DOHH2 (cell line): Measurements from ENCODE around the gene MTA2.

Source experiments
- H3F3A ChIP-seq: fragments of 200-600 bp; sonication (generic), shearing (Covaris generic); 2 replicates; pipeline ENCODE4 v1.6.0; 2016; ENCODE audit warnings: antibody characterized with exemption, mild to moderate bottlenecking; ENCODE audit not compliant: control insufficient read depth, insufficient read depth
- H3K27ac ChIP-seq: fragments of 200-600 bp; sonication (generic); 2 replicates; pipeline ENCODE4 v1.5.1; 2014; ENCODE audit warnings: low read depth, mild to moderate bottlenecking, low read length, moderate library complexity
- H3K27me3 ChIP-seq: fragments of 200-600 bp; sonication (generic); 2 replicates; pipeline ENCODE4 v1.6.1; 2014; ENCODE audit warnings: mild to moderate bottlenecking, low read length, mixed read lengths; ENCODE audit not compliant: control insufficient read depth
- H3K36me3 ChIP-seq: fragments of 200-600 bp; sonication (generic); 2 replicates; pipeline ENCODE4 v1.6.1; 2014; ENCODE audit warnings: mild to moderate bottlenecking, low read length, moderate library complexity, mixed read lengths; ENCODE audit not compliant: control insufficient read depth
- H3K4me1 ChIP-seq: fragments of 200-600 bp; sonication (generic); 2 replicates; pipeline ENCODE4 v1.6.1; 2014; ENCODE audit warnings: mild to moderate bottlenecking, low read length, mixed read lengths; ENCODE audit not compliant: control insufficient read depth
- H3K4me2 ChIP-seq: fragments of 200-600 bp; sonication (generic); 2 replicates; pipeline ENCODE4 v1.6.0; 2014; ENCODE audit warnings: mild to moderate bottlenecking, low read length, moderate library complexity
- H3K4me3 ChIP-seq: fragments of 200-600 bp; sonication (generic); 2 replicates; pipeline ENCODE4 v1.5.1; 2014; ENCODE audit warnings: mild to moderate bottlenecking, low read length, mixed read lengths
- H3K79me2 ChIP-seq: fragments of 200-600 bp; sonication (generic); 2 replicates; pipeline ENCODE4 v1.6.1; 2014; ENCODE audit warnings: mild to moderate bottlenecking, low read length, mixed read lengths; ENCODE audit not compliant: control insufficient read depth
- H3K9me2 ChIP-seq: fragments of 200-600 bp; sonication (generic); replicated peaks from 2 replicates; pipeline ENCODE4 v1.6.1; 2014; ENCODE audit warnings: mild to moderate bottlenecking, low read length, mixed read lengths; ENCODE audit not compliant: control insufficient read depth
- H3K9me3 ChIP-seq: fragments of 200-600 bp; sonication (generic); 2 replicates; pipeline ENCODE4 v1.6.1; 2014; ENCODE audit warnings: antibody characterized with exemption, low read length, mixed read lengths; ENCODE audit not compliant: control insufficient read depth, insufficient read depth
- H4K20me1 ChIP-seq: fragments of 200-600 bp; sonication (generic); 2 replicates; pipeline ENCODE4 v1.6.0; 2014; ENCODE audit warnings: low read depth, mild to moderate bottlenecking, antibody characterized with exemption, low read length, moderate library complexity; ENCODE audit not compliant: control insufficient read depth, insufficient read depth
- CTCF ChIP-seq: fragments of 200-600 bp; sonication (generic); IDR thresholded peaks from one replicate; pipeline ENCODE4 v1.5.1; 2014; ENCODE audit warnings: antibody characterized with exemption, mild to moderate bottlenecking, low read depth, low read length; ENCODE audit not compliant: poor library complexity, severe bottlenecking
- EZH2phosphoT487 ChIP-seq: fragments of 200-600 bp; sonication (generic); IDR thresholded peaks from 2 replicates; pipeline ENCODE4 v1.6.1; 2017; ENCODE audit warnings: borderline replicate concordance, mild to moderate bottlenecking, antibody characterized with exemption, low read length, moderate library complexity, mixed read lengths

Gene MTA2

GRCh38 chr11:62602141-62603071 is 741 bp upstream of the MTA2 start:
- 0 out of 2 replicates have a peak, but pooled peaks cover 6% of the 10 kb centered on the region for H3F3A ChIP-seq
- TF ChIP-seq EZH2phosphoT487 (no peak), CTCF (no peak)
- peaks cover 75% of the 10 kb centered on the region for H3K36me3 ChIP-seq
- peaks cover 8% of the 10 kb centered on the region; the same call in 1 of the 2 replicates for H4K20me1 ChIP-seq
- peaks cover 41% of the 10 kb centered on the region for H3K79me2 ChIP-seq
- H3K9me2 ChIP-seq: no peaks in the 10 kb centered on the region
- peak overlapping the region; percentile 84 for H3K4me2 ChIP-seq
- H3K4me3 ChIP-seq: peak overlapping the region; percentile 89
- peaks cover 40% of the 10 kb centered on the region for H3K4me1 ChIP-seq
- peak overlapping the region; percentile 55 for H3K27ac ChIP-seq
- H3K27me3 ChIP-seq: no peaks in the 10 kb centered on the region
- H3K9me3 ChIP-seq: no peaks in the 10 kb centered on the region

- H3K27me3 ChIP-seq: no peaks in the 10 kb centered on the region
- H3K9me2 ChIP-seq: no peaks in the 10 kb centered on the region
- peaks cover 77% of the 10 kb centered on the region for H3K36me3 ChIP-seq
- H4K20me1 ChIP-seq: peaks cover 8% of the 10 kb centered on the region; the same call in 1 of the 2 replicates
- 0 out of 2 replicates have a peak, but pooled peaks cover 6% of the 10 kb centered on the region for H3F3A ChIP-seq
- peak overlapping the region; percentile 90 for H3K4me2 ChIP-seq
- no peak for TF ChIP-seq EZH2phosphoT487
- TF ChIP-seq CTCF: no peak
- H3K9me3 ChIP-seq: no peaks in the 10 kb centered on the region
- peaks cover 44% of the 10 kb centered on the region for H3K79me2 ChIP-seq
- H3K4me3 ChIP-seq: peak overlapping the region; percentile 89
- H3K4me1 ChIP-seq: peaks cover 32% of the 10 kb centered on the region
- H3K27ac ChIP-seq: peak overlapping the region; percentile 73
These were observed 618 bp downstream of the MTA2 start for GRCh38 chr11:62601122-62601371.

GRCh38 chr11:62600367-62601121 is 1.1 kb downstream of the MTA2 start:
- Histone ChIP-seq H3K79me2 (peaks cover 44% of the 10 kb centered on the region), H3K4me1 (peaks cover 32% of the 10 kb centered on the region)
- TF ChIP-seq CTCF (no peak), EZH2phosphoT487 (no peak)

More at GRCh38 chr11:62600367-62601121, 1.1 kb downstream of the MTA2 start:
- peaks cover 8% of the 10 kb centered on the region; the same call in 1 of the 2 replicates for H4K20me1 ChIP-seq
- peaks cover 77% of the 10 kb centered on the region for H3K36me3 ChIP-seq
- no peaks in the 10 kb centered on the region for H3K9me2 ChIP-seq
- peak overlapping the region; percentile 73 for H3K27ac ChIP-seq
- no peaks in the 10 kb centered on the region for H3K27me3 ChIP-seq
- H3K4me3 ChIP-seq: peak overlapping the region; percentile 89
- H3K9me3 ChIP-seq: no peaks in the 10 kb centered on the region
- H3F3A ChIP-seq: 0 out of 2 replicates have a peak, but pooled peaks cover 11% of the 10 kb centered on the region
- H3K4me2 ChIP-seq: peak overlapping the region; percentile 90
